ENCODE results near the gene B4GALNT2.
"Not testable (repeated sequence)": the region's sequence is repeated elsewhere in the genome, so short reads cannot be mapped to it uniquely, and the experiment has no call there.

Gene B4GALNT2

DNA sequence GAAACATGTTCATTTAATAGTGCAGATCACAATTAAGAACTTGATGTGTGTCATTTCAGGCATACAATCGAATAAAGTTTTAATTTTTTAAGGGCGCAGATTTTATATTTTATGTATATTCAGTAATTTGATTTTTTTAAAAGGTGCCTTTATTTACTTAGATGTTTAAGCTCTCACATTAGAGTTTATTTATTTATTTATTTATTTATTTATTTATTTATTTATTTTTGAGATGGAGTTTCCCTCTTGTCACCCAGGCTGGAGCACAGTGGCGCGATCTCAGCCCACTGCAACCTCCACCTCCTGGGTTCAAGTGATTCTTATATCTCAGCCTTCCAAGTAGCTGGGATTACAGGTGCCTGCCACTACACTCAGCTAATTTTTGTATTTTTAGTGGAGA, 3.8 kb downstream of the B4GALNT2 start:
- H3K4me3 ChIP-seq (ENCODE audit: low read depth, low read length), result no peak overlapping the region
- TF ChIP-seq, protein P1, sequence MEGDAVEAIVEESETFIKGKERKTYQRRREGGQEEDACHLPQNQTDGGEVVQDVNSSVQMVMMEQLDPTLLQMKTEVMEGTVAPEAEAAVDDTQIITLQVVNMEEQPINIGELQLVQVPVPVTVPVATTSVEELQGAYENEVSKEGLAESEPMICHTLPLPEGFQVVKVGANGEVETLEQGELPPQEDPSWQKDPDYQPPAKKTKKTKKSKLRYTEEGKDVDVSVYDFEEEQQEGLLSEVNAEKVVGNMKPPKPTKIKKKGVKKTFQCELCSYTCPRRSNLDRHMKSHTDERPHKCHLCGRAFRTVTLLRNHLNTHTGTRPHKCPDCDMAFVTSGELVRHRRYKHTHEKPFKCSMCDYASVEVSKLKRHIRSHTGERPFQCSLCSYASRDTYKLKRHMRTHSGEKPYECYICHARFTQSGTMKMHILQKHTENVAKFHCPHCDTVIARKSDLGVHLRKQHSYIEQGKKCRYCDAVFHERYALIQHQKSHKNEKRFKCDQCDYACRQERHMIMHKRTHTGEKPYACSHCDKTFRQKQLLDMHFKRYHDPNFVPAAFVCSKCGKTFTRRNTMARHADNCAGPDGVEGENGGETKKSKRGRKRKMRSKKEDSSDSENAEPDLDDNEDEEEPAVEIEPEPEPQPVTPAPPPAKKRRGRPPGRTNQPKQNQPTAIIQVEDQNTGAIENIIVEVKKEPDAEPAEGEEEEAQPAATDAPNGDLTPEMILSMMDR (IDR thresholded peaks at IDR 0.05; ENCODE audit: borderline replicate concordance, insufficient read depth, low read depth, low read length), result no peak

DNA sequence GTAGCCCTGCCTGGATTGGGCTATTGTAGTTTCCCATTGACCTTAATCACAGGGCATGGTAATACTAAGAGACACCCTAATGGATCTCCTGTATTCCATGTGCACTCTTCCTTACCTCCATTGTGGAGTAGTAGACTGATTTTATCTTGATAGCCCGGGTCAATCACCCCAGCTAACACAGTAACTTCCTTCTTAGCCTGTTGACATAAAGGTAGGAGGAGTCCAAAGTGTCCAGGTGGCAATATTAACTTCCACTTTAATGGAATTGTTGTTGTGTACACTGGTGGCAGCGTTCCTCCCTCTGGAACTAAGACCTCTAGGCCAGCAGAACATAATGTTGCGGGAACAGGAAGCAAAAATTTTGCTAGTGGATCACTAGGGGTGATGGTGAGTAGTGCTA, 13.1 kb downstream of the B4GALNT2 start:
- H3K4me3 ChIP-seq (ENCODE audit: low read depth, low read length), result not testable (repeated sequence)

DNA sequence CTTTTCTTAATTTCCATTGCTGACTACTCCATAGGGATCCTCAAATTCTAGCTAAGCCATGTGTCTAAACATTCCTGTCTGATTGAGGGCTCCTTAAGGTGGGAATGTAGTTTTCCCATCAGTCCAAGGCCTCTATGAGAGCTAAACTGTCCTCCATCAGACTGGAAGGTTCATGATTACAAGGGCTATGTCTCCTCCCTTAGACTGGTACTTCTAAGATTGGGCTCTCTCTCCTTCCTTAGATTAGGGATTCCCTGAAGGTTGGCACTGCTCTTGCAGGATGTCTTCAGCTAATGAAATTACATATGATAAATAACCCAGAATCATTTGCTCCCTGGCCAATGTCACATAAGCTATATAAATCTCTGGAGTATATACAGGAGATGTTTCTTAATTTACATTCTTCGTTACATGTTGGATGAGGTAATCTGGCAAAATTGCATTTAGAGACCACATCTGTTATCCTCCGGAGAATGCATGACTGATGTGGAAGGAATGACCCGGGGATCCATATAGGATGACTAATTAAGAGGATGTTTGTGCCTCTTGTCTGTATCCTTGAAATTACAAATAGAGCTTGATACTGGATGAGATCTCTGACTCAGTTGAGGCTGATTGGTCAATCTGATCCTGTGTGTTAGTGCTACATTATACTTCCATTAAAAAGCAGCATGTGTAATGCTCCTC, 14.2 kb downstream of the B4GALNT2 start:
- TF ChIP-seq, protein P1 (IDR thresholded peaks at IDR 0.05; ENCODE audit: borderline replicate concordance, insufficient read depth, low read depth, low read length), result no peak
- no peak overlapping the region for H3K4me3 ChIP-seq (ENCODE audit: low read depth, low read length)

DNA sequence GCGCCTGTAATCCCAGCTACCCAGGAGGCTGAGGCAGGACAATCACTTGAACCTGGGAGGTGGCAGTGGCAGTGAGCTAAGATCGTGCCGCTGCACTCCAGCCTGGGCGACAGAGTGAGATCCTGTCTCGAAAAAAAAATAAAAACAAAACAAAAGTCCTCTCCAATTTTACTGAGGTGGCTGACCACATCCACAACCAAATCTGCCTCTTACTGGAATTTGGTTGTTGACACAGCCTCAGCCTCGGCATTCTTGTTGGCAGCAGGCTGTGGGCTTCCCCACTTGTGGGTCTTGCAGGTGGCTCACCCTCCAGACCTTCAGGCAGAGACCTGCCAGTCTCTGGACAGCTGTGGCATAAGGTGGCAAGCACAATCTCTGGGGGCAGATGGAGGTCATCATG, 15.6 kb downstream of the B4GALNT2 start:
- TF ChIP-seq, protein P1 (IDR thresholded peaks at IDR 0.05; ENCODE audit: borderline replicate concordance, insufficient read depth, low read depth, low read length), result no peak
- H3K4me3 ChIP-seq (ENCODE audit: low read depth, low read length), result no peak overlapping the region

DNA sequence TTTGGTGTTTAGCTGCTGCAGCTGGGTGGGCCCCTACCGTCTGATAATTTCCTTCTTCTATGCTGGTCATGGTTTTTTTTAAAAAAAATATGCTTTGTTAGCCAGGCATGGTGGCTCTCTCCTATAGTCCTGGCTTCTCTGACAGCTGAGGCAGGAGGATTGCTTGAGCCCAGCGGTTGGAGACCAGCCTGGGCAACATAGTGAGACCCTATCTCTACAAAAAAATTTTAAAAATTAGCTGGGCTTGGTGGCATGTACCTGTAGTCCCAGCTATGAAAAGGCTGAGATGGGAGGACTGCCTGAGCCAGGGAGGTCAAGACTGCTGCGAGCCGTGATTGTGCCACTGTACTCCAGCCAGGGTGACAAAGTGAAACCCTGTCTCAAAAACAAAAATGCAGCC, 19.4 kb downstream of the B4GALNT2 start:
- H3K4me3 ChIP-seq (ENCODE audit: low read depth, low read length), result no peak overlapping the region
- TF ChIP-seq, protein P1 (IDR thresholded peaks at IDR 0.05; ENCODE audit: borderline replicate concordance, insufficient read depth, low read depth, low read length), result no peak

DNA sequence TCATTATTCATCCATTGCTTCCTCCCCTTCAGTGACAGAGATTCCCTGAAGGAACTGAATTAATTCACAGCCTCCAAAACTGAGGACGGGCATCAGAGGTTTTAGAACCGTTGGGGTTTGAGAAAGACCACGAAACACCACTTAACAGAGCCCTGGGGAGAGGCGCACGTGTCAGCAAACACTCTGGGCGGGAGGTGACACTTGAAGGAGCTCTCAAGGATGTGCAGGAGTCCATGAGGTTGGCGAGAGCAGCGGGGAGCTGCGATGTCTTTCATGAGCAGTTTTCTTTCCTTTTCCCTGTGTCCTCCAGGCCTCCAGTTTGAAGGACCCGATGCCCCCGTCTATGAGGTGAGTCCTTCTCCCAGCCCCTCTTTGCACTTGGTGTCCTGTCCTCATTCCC, 23.7 kb downstream of the B4GALNT2 start:
- TF ChIP-seq, protein P1 (IDR thresholded peaks at IDR 0.05; ENCODE audit: borderline replicate concordance, insufficient read depth, low read depth, low read length), result no peak

DNA sequence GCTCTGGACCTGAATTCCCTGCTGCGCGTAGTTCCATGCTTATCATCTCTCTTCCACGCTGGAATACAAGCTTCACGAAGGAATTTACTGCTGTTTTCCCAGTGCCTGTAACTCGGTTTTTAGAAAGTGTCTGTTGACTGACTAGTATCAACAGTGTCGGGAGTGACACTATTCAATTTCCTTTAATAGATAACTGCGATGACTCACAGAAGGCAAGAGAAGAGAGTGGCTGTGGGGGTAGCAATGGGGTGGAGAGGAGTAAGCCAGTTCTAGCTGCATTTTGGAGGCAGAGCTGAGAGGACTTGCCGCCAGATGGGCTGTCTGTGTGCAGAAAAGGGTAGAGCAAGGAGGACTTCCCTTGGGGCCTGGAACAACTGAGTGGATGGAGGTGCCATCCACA, 25.2 kb downstream of the B4GALNT2 start:
- H3K4me3 ChIP-seq (ENCODE audit: low read depth, low read length), result no peak overlapping the region
- TF ChIP-seq, protein P1 (IDR thresholded peaks at IDR 0.05; ENCODE audit: borderline replicate concordance, insufficient read depth, low read depth, low read length), result no peak

More for the DNA sequence above, 23.7 kb downstream of the B4GALNT2 start:
- H3K4me3 ChIP-seq (ENCODE audit: low read depth, low read length), result no peak overlapping the region

Measured in GM12875 (cell line).